ENCODE measurements around the gene PARPBP. TPM values are rescaled to one million over a fixed set of nuclear protein-coding genes. Genes with fewer than 3 reads are reported as not detected.

The PARPBP gene
- total and polyA plus RNA-seq, 7 donors: 1.2 to 7.9 (median 1.9) TPM

DNA sequence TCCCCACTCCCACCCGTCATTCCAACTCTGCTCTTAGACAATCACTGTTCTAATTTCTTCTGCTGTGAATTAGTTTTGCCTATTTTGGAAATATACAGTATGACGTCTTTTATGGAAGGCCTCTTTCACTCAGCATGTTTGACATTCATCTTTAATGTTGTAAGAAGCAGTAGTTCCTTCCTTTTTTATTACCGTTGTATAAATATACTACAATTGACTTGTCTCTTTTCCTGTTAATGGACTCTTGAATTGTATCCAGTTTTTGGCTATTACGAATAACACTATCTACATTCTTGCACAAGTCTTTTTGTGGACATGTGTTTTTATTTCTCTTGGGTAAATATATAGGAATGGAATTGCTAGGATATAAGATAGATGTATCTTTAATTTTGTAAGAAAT lies 82.6 kb downstream of the PARPBP start:
- H3K4me3 ChIP-seq: no peak overlapping the region
- intact Hi-C loops (cut with DNase I): no loop called here
- no peaks in the 10 kb centered on the region for H3K4me1 ChIP-seq
- H3K36me3 ChIP-seq: no peaks in the 10 kb centered on the region
- no peaks in the 10 kb centered on the region for H3K27me3 ChIP-seq
- no peak for TF ChIP-seq POLR2AphosphoS5 (IDR thresholded peaks at IDR 0.05)
- TF ChIP-seq POLR2A (IDR thresholded peaks at IDR 0.05): no peak
- no peak for TF ChIP-seq EP300 (IDR thresholded peaks at IDR 0.05)
- H3K9me3 ChIP-seq: peaks cover 0 to 3% (median 0%) of the 10 kb centered on the region in 4 donors
- WGBS, 2 donors: 79 to 82% methylated on average over 4 of the region's 4 CpGs
- no peak for DNase-seq
- no peak overlapping the region for H3K27ac ChIP-seq

DNA sequence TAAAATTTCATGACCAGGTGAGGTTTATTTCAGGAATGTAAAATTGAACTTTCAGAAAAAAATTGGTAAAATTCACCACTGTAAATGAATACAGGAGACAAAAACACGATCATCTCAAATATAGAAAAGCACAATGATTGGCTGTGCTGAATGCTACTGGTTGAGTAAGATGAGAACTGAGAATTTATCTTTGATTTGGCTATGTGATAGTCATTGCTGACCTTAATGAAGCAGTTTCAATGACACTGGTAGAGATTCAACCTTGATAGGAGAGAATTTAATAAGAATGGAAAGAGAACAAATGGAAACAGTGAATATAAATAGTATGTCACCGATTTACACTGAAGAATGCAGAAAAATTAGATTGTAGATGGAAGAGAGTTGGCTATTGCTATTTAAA lies 84.0 kb downstream of the PARPBP start:
- Histone ChIP-seq H3K36me3 (no peaks in the 10 kb centered on the region), H3K27me3 (no peaks in the 10 kb centered on the region), H3K9me3 (peaks cover 0 to 4% (median 1%) of the 10 kb centered on the region in 4 donors), H3K4me1 (no peaks in the 10 kb centered on the region), H3K27ac (no peak overlapping the region), H3K4me3 (no peak overlapping the region)
- WGBS, 2 donors: 91 to 92% methylated on average over 2 of the region's 2 CpGs
- no peak for DNase-seq
- TF ChIP-seq, protein P1, sequence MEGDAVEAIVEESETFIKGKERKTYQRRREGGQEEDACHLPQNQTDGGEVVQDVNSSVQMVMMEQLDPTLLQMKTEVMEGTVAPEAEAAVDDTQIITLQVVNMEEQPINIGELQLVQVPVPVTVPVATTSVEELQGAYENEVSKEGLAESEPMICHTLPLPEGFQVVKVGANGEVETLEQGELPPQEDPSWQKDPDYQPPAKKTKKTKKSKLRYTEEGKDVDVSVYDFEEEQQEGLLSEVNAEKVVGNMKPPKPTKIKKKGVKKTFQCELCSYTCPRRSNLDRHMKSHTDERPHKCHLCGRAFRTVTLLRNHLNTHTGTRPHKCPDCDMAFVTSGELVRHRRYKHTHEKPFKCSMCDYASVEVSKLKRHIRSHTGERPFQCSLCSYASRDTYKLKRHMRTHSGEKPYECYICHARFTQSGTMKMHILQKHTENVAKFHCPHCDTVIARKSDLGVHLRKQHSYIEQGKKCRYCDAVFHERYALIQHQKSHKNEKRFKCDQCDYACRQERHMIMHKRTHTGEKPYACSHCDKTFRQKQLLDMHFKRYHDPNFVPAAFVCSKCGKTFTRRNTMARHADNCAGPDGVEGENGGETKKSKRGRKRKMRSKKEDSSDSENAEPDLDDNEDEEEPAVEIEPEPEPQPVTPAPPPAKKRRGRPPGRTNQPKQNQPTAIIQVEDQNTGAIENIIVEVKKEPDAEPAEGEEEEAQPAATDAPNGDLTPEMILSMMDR (IDR thresholded peaks at IDR 0.05): no peak
- no peak for TF ChIP-seq EP300 (IDR thresholded peaks at IDR 0.05)
- no peak for TF ChIP-seq POLR2AphosphoS5 (IDR thresholded peaks at IDR 0.05)
- no peak for TF ChIP-seq POLR2A (IDR thresholded peaks at IDR 0.05)
- intact Hi-C loops (cut with DNase I): no loop called here

DNA sequence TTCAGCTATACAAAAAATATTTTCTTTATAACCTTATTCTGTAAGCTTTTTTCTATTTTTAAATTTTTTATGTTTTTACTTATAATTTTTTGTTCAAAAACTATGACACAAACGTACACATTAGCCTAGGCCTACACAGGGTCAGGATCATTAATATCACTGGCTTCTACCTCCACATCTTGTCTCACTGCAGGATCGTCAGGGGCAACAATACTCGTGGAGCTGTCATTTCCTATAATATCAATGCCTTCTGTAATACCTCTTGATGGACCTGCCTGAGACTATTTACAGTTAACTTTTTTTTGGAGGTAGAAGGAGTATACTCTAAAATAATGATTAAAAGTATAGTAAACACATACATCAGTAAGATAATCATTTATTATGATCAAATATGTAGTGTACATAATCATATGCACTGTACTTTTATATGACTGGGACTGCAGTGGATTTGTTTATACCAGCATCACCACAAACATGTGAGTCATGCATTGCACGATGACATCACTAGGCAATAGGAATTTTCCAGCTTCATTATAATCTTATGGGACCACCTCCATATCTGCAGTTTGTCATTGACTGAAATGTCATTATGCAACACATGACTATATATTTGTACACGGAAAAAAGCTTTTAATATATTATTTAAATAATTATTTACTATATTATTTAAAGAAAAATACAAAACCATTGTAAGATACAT lies 96.2 kb downstream of the PARPBP start:
- H3K27me3 ChIP-seq: no peaks in the 10 kb centered on the region
- TF ChIP-seq, protein P1 (IDR thresholded peaks at IDR 0.05): no peak
- no peak for TF ChIP-seq EP300 (IDR thresholded peaks at IDR 0.05)
- TF ChIP-seq POLR2AphosphoS5 (IDR thresholded peaks at IDR 0.05): no peak
- no peak for TF ChIP-seq POLR2A (IDR thresholded peaks at IDR 0.05)
- intact Hi-C loops (cut with DNase I): no loop called here
- H3K4me3 ChIP-seq: no peak overlapping the region
- DNase-seq: no peak
- H3K9me3 ChIP-seq: no peaks in the 10 kb centered on the region
- no peaks in the 10 kb centered on the region for H3K4me1 ChIP-seq
- 77 to 86% methylated on average over 5 of the region's 5 CpGs for WGBS, 2 donors
- no peak overlapping the region for H3K27ac ChIP-seq
- H3K36me3 ChIP-seq: no peaks in the 10 kb centered on the region

DNA sequence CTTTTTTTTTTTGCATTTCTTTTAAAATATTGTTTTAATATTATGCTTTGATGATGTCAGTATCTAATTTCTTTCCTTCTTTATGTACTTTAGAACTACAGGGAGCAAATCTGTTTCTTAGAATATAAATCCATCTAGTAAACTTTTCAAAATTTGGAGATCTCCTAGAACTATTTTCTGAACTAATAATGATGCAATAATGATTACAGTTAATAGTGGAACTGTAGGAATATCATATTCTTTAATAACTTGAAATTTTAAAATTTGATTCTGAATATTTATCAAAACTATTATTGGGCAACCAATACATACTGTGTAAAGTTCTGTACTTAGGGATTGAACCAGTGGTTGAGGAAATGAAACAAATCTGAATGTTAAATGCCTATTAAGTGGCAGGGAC lies 100.8 kb downstream of the PARPBP start:
- no peaks in the 10 kb centered on the region for H3K27me3 ChIP-seq
- H3K4me1 ChIP-seq: no peaks in the 10 kb centered on the region
- no peak overlapping the region for H3K27ac ChIP-seq

DNA sequence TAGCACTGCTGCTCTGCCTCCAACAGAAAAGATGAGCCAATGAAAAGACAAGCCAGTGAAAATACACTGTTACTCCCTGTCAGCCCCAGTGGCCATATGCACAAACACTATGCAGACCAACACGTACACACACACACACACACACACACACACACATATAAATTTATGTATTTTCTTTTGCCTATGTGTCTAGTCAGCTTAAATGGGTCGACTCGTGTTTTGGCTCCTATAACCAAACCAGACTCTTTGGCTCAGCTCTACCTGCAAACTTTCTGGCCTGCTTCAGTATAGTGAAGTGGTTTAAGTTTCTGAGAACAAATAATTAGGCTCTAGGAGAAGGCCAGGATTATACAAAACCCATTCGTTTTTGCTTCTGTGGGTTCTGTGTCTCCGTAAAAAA lies 108.0 kb downstream of the PARPBP start:
- intact Hi-C loops (cut with DNase I): no loop called here
- H3K27ac ChIP-seq: no peak overlapping the region
- no peaks in the 10 kb centered on the region for H3K9me3 ChIP-seq
- no peaks in the 10 kb centered on the region for H3K27me3 ChIP-seq
- DNase-seq: no peak
- H3K4me3 ChIP-seq: no peak overlapping the region
- TF ChIP-seq POLR2AphosphoS5 (IDR thresholded peaks at IDR 0.05): no peak
- TF ChIP-seq POLR2A (IDR thresholded peaks at IDR 0.05): no peak
- no peak for TF ChIP-seq EP300 (IDR thresholded peaks at IDR 0.05)
- TF ChIP-seq, protein P1 (IDR thresholded peaks at IDR 0.05): no peak
- 75 to 81% methylated on average over 5 of the region's 5 CpGs for WGBS, 2 donors
- peaks cover 0 to 18% (median 0%) of the 10 kb centered on the region in 4 donors for H3K4me1 ChIP-seq
- no peaks in the 10 kb centered on the region for H3K36me3 ChIP-seq

More for the DNA sequence above, 100.8 kb downstream of the PARPBP start:
- no peak for TF ChIP-seq POLR2AphosphoS5 (IDR thresholded peaks at IDR 0.05)
- TF ChIP-seq POLR2A (IDR thresholded peaks at IDR 0.05): no peak
- no peak for TF ChIP-seq EP300 (IDR thresholded peaks at IDR 0.05)
- TF ChIP-seq, protein P1 (IDR thresholded peaks at IDR 0.05): no peak
- DNase-seq: no peak
- Histone ChIP-seq H3K9me3 (no peaks in the 10 kb centered on the region), H3K4me3 (no peak overlapping the region), H3K36me3 (no peaks in the 10 kb centered on the region)
- intact Hi-C loops (cut with DNase I): no loop called here
